Kidney (tissue), 14 donors: ENCODE measurements around the gene PERM1. TPM values are rescaled to one million over a fixed set of nuclear protein-coding genes. Genes with fewer than 3 reads are reported as not detected.
"Not testable (repeated sequence)": the region's sequence is repeated elsewhere in the genome, so short reads cannot be mapped to it uniquely, and the experiment has no call there.

ENCODE experiments used
- DNase-seq, 5 donors: peaks; one replicate each; pipeline ENCODE4 v3.0.0-alpha.2; 2013 to 2020
- FAIRE-seq: peaks from 2 replicates; lab custom pipeline; 2012; peaks lifted over from hg19 to GRCh38; lab: Jason Lieb, UNC
- H3K27ac ChIP-seq, 2 donors: one replicate each; pipeline ENCODE4 v1.7.0; 2013; ENCODE audit warnings: low read depth in 2 of 2, low read length in 2 of 2, inconsistent platforms in 1 of 2
- H3K27me3 ChIP-seq: one replicate; pipeline ENCODE4 v1.7.1; 2013; ENCODE audit warnings: low read length, inconsistent platforms; ENCODE audit not compliant: control insufficient read depth, insufficient read depth
- H3K36me3 ChIP-seq, 3 donors: one replicate each; pipeline versions ENCODE4 v1.7.0 to v1.7.1; 2013; ENCODE audit warnings: low read length in 3 of 3, control low read depth in 1 of 3, inconsistent platforms in 1 of 3; ENCODE audit not compliant: insufficient read depth in 3 of 3, control insufficient read depth in 2 of 3
- H3K4me1 ChIP-seq, 3 donors: one replicate each; pipeline versions ENCODE4 v1.7.0 to v1.7.1; 2013; ENCODE audit warnings: low read length in 3 of 3, inconsistent platforms in 1 of 3, low read depth in 1 of 3; ENCODE audit not compliant: control insufficient read depth in 2 of 3, insufficient read depth in 2 of 3
- H3K4me3 ChIP-seq, 3 donors: one replicate each; pipeline versions ENCODE4 v1.7.0 to v1.8.1; 2013; ENCODE audit warnings: low read length in 3 of 3, control low read depth in 1 of 3, inconsistent platforms in 1 of 3
- H3K9ac ChIP-seq, 3 donors: one replicate each; pipeline versions ENCODE4 v1.7.0 to v1.7.1; 2013; ENCODE audit warnings: low read length in 3 of 3, control low read depth in 1 of 3, inconsistent platforms in 1 of 3
- H3K9me3 ChIP-seq, 3 donors: one replicate each; pipeline versions ENCODE4 v1.7.0 to v1.7.1; 2013; ENCODE audit warnings: low read length in 3 of 3, control low read depth in 1 of 3, inconsistent platforms in 1 of 3; ENCODE audit not compliant: control insufficient read depth in 2 of 3, insufficient read depth in 1 of 3
- CTCF ChIP-seq: IDR thresholded peaks from 3 replicates; pipeline ENCODE4 v1.5.1; 2012; ENCODE audit warnings: mild to moderate bottlenecking, moderate library complexity, borderline replicate concordance; ENCODE audit not compliant: insufficient read depth; ENCODE audit errors: extremely low read depth
- intact Hi-C: fragments of 100-400 bp; cut with DNase I; formaldehyde crosslinking; loops from one replicate; pipeline ENCODE4 v1.11.1; 2022
- polyA plus RNA-seq: library from polyadenylated mRNA; stranded (reverse); fragments of 350-450 nt; fragmentation: Illumina TruSeq; extraction: RNeasy Lipid Tissue Mini Kit (QIAGEN cat#74804); gene quantifications from one replicate; pipeline ENCODE4 v1.2.3, GENCODE V29; 2014; ENCODE audit warnings: low read depth, low replicate concordance; ENCODE audit not compliant: insufficient read depth
- total RNA-seq: library from RNA; stranded (reverse); fragmentation: NEBNext Ultra II Directional; extraction: Animal tissue kit (Norgen Biotek cat#: 25700); gene quantifications from one replicate; pipeline ENCODE4 v1.2.1, GENCODE V29; 2021
- donor health status: control.
- donor health status: control.
- donor health status: control.
- donor health status: control.
- donor health status: control.
- donor health status: DM: yes; HTN: yes; CAD: no.
- donor health status: Normal renal cell carcinoma (clear cell type).

PERM1 gene
- total and polyA plus RNA-seq, 2 donors from 2014 or later = 0.25 to 0.86 TPM

- peaks cover 0 to 6% (median 0%) of the 10 kb centered on the region in 3 donors for H3K4me1 ChIP-seq
- intact Hi-C loops = no loop called here
- H3K9ac ChIP-seq = no peak overlapping the region
- H3K27me3 ChIP-seq = no peaks in the 10 kb centered on the region
- FAIRE-seq (no peak), DNase-seq (peak in 1 of 5 donors; percentile 6)
- H3K9me3 ChIP-seq = no peaks in the 10 kb centered on the region
- TF ChIP-seq CTCF = no peak
- no peak overlapping the region for H3K27ac ChIP-seq
- H3K4me3 ChIP-seq = no peak overlapping the region
- no peaks in the 10 kb centered on the region for H3K36me3 ChIP-seq
These were observed 29.6 kb upstream of the PERM1 start for GRCh38 chr1:1011396-1011949.

GRCh38 chr1:1010131-1010530 is 28.2 kb upstream of the PERM1 start:
- DNase-seq, H3K27ac ChIP-seq, H3K36me3 ChIP-seq, H3K9ac ChIP-seq, FAIRE-seq, H3K27me3 ChIP-seq, H3K9me3 ChIP-seq, H3K4me3 ChIP-seq, intact Hi-C loops: not testable (repeated sequence)
- H3K4me1 ChIP-seq = peaks cover 0 to 13% (median 4%) of the 10 kb centered on the region in 3 donors

GRCh38 chr1:1006305-1007159 is 24.6 kb upstream of the PERM1 start:
- intact Hi-C loops = no loop called here
- Histone ChIP-seq H3K36me3 (no peaks in the 10 kb centered on the region), H3K27me3 (no peaks in the 10 kb centered on the region), H3K4me1 (peaks cover 0 to 14% (median 4%) of the 10 kb centered on the region in 3 donors), H3K4me3 (no peak overlapping the region), H3K27ac (no peak overlapping the region), H3K9ac (no peak overlapping the region), H3K9me3 (no peaks in the 10 kb centered on the region)
- DNase-seq (peak in 2 of 5 donors; percentile 60 to 66), FAIRE-seq (no peak)
- no peak for TF ChIP-seq CTCF

GRCh38 chr1:1005774-1006304 is 23.9 kb upstream of the PERM1 start:
- no peak for TF ChIP-seq CTCF
- H3K36me3 ChIP-seq = no peaks in the 10 kb centered on the region
- H3K27me3 ChIP-seq = no peaks in the 10 kb centered on the region
- no peaks in the 10 kb centered on the region for H3K9me3 ChIP-seq
- intact Hi-C loops = no loop called here
- DNase-seq (peak in 2 of 5 donors; percentile 61), FAIRE-seq (no peak)
- H3K4me1 ChIP-seq = peaks cover 0 to 16% (median 4%) of the 10 kb centered on the region in 3 donors
- H3K27ac ChIP-seq = no peak overlapping the region
- no peak overlapping the region for H3K9ac ChIP-seq
- H3K4me3 ChIP-seq = no peak overlapping the region
